Renal cortex interstitium (tissue), 11 donors: ENCODE data around the gene SMIM3. TPM values are rescaled to one million over a fixed set of nuclear protein-coding genes. Genes with fewer than 3 reads are reported as not detected.
A peak's percentile ranks its signal among the peaks of the same experiment; 100 is the strongest.
"Not testable (repeated sequence)": the region's sequence is repeated elsewhere in the genome, so short reads cannot be mapped to it uniquely, and the experiment has no call there.

Experiments
- DNase-seq, 11 donors: peaks; one replicate each; pipeline ENCODE4 v3.0.0-alpha.2; 2013; ENCODE audit warnings: low read depth in 9 of 11, low spot score in 4 of 11; ENCODE audit errors: extremely low read depth in 1 of 11
- polyA plus RNA-seq, 3 donors: library from polyadenylated mRNA; unstranded; fragments of 120-200 nt; gene quantifications; one replicate each; pipeline ENCODE4 v1.2.1, GENCODE V29; 2013; ENCODE audit not compliant: insufficient read length in 3 of 3

SMIM3 gene
- polyA plus RNA-seq, 3 donors, result 22.1 to 24.4 (median 23.4) TPM

DNA sequence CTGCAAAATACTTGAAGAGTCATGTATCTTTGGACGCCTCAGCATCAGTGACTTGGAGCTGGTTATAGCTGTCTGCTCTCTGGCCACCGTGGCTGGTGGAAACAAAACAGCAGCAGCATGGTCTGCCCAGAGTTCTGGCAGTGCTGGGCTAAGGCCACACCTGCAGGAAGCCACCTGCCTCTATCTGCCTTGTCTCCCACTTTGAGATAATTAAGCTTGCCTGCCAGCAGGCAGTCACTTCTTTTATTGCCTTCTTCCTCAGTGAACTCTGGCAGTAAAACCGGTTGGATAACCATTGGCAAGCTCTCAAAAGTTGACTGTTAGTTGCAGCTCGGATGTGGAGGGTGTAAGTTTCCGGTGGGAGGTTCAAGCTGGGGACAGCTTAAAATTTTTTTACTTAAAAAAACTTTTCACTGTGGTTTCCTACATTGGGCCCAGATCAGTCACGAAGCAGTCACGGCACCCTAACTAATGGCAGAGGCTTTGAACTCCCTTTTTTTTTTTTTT, 4.9 kb downstream of the SMIM3 start:
- peak in 8 of 11 donors; percentile 73 to 93 (median 89) for DNase-seq

DNA sequence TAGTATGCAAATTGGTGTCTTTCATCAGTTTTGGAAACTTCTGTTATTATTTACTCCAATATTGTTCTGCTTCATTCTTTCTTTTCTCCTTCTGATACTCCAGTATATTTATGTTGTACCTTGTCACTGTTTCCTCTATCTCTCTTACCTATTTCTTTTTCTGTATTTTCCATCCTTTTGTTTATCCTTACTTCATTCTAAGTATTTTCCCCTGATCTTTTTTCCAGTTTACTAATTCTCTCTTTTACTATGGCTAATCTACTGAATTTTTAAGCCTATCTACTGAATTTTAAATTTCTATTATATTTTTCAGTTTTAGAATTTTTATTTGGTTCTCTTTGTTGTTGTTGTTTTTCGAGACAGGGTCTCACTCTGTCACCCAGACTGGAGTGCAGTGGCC, 7.4 kb downstream of the SMIM3 start:
- no peak for DNase-seq

- no peak for DNase-seq
Measured at GRCh38 chr5:150786876-150787275, 8.3 kb downstream of the SMIM3 start.

DNA sequence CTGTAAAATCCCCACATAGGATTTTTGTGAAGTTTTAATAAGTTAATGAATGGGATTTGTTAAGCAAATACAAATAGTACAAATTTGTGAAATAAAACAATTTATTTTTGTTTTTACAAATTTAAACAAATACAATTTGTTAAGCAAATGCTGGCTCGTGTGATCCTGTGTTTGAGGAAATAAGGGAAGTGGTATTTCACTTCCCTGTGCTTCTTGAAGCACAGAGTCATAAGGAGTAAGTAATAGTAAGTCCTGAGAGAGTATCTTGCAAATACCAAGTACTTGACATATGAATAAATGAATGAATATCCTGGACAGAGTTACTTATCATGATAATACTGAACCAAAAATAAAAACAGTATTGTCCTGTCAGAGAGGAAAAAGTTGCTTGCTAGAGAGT, 9.1 kb downstream of the SMIM3 start:
- DNase-seq, result no peak

GRCh38 chr5:150788977-150789376, 10.4 kb downstream of the SMIM3 start:
- DNase-seq, result peak in 1 of 11 donors; percentile 36

- no peak for DNase-seq
Measured at GRCh38 chr5:150789450-150789849, 10.9 kb downstream of the SMIM3 start.

DNA sequence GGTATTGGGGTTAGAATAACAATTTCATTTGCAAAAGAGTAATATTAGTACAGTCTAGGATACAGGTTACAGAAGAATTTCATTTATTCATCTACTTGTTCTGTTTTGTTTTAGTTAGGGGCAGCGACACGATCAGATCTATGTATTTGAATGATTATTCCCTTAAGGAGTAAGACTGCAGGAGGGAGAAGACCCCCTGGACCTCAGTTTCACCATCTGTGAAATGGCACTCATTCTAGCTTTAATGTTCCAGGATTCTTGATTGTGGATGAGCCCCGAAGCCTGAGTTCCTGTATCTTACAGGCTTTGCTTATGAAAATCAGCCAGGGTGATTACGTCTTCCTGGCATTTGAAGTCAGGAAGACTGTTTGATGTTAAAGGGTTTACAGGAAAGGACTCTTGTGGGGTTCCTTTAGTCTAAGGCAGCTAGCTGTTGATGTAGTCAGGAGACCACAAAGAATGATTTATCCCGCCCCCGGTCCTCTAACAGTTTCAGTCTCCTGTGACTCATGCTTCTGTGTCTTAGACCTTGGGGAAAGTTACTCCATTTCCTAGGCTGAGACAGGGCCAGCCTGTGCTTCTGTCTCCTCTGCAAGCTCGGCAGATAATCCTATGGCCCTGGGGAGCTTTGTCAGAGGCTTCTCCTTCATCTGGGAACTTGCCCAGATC, 11.5 kb downstream of the SMIM3 start:
- peak in 1 of 11 donors; percentile 39 for DNase-seq

DNA sequence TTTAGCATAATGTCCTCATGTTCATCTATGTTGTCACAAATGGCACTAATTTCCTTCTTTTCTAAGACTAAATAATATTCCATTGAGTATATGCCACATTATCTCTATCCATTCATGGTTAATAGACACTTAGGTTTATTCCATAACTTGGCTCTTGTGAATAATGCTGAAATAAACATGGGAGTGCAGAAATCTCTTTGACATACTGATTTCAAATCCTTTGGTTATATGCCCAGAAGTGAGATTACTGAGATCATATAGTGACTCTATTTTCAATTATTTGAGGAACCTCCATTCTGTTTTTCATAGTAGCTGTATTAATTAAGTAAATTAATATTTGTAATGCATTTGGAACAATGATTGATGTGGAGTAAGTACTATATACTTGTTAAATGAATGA, 13.0 kb downstream of the SMIM3 start:
- no peak for DNase-seq

DNA sequence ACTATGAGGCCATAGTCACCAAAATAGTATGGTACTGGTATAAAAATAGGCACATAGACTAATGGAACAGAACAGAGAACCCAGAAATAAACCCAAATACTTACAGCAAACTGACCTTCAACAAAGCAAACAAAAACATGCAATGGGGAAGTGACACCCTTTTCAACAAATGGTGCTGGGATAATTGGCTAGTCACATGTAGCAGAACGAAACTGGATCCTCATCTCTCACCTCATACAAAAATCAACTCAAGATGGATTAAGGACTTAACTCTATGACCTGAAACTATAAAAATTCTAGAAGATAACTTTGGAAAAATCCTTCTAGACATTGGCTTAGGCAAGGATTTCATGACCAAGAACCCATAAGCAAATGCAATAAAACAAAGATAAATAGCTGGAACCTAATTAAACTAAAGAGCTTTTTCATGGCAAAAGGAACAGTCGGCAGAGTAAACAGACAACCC, 14.9 kb downstream of the SMIM3 start:
- DNase-seq, result not testable (repeated sequence)

DNA sequence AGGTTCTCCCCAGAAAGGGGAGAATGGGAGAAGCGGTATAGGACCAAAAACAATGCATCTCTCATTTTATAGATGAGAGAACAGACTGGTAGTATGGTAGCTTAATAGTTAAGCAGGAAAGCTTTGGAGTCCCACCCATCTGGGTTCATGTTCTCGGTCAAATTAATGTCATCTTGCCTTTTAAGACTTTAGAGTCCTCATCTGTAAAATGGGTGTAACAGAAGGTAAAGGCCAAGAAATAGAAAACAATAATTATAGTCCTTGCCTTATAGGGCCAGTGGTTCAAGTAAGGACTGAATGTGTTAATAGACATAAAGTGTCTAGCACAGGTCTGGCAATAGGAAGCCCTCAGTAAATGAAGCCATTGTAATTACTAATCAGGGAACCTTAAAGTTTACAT, 16.4 kb downstream of the SMIM3 start:
- no peak for DNase-seq

- DNase-seq, result no peak
Measured at GRCh38 chr5:150797384-150797783, 18.8 kb downstream of the SMIM3 start.

DNA sequence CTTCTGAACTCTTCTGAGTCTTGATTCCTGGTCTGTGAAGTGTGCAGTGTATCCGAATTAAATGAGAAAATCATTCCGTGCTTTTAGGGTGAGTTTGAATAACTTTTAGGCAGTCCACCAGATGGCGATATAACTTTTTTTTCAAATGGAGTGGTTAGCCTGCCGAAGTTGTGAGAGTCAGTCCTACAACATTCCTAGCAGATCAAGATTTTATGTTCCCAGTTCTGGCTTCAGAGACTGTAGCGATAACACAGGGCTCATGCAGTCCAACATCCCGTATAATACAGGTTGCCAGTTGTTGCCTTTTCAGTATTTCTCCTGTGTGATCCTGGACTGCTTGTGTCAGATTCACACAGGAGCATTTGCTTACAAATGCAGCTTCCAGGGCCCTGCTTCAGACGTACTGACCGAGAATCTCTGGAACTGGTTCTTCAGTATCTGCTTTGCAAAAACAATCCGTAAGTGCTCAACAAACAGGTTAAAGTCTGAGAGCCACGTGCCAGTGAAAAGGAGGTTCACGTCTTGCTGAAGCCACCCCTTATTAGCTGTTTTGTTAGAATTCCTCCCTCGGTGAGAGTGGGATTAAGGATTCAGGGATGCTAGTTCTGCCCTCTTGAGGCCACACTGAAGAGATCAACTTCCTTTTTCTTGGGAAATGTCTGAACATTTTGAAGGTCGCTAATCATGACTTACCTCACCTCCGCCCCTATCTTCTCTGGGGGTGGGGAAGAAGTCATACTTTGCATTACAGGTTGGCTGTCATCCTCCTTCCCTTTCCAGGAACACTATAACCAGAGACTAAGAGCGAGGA, 22.8 kb downstream of the SMIM3 start:
- peak in 6 of 11 donors; percentile 59 to 89 (median 74) for DNase-seq

DNA sequence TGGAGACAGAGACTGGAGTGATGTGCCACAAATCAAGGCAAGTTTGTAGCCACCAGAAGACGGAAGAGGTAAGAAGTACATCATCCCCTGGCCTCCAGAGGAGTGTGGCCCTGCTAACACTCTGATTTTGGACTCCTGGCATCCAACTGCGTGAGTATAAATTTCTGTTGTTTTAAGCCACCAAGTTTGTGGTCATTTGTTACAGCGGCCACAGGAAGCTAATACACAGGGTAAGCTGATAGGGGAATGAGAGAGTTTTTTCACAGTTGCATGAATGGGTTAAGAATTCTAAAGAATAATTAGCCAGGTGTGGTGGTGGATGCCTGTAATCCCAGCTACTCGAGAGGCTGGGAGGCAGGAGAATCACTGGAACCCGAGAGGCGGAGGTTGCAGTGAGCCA, 25.8 kb downstream of the SMIM3 start:
- DNase-seq, result no peak

DNA sequence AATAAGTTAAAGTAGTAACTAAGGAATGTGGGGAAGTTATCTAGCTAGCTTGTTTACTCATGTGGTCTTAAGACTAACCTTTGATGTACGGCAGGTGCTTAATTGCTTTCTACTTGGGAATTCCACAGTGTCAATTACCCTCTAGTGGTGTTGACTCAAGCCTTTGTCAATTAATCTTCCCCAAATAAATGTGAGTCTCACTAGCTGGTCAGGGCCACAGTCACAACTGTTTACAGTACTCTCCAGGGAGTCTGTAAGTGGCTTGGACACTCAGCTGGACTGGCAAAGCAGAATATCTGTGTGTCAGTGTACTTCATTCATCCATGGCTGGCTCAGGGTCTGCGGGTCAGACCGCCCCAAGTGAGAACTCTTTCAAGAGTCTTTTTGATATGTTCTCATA, 30.8 kb downstream of the SMIM3 start:
- no peak for DNase-seq

DNA sequence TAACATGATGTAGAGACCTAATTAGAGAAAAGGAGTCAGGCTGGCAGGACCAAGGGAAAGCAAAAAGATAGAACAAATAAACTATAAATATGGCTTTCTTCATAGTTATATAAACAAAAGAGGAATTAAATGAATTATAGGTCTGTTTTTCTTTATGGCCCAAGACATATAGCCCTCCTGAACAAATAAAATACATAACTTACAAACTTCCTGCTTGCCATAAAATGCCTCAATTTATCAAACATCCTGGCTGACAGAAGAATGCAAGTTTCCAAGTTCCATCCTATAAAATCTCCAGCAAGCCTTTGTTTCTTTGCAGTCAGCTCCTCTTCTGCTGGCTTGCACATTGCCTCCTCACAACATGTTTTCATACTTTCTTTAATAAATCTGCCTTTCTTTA, 36.5 kb downstream of the SMIM3 start:
- no peak for DNase-seq

DNA sequence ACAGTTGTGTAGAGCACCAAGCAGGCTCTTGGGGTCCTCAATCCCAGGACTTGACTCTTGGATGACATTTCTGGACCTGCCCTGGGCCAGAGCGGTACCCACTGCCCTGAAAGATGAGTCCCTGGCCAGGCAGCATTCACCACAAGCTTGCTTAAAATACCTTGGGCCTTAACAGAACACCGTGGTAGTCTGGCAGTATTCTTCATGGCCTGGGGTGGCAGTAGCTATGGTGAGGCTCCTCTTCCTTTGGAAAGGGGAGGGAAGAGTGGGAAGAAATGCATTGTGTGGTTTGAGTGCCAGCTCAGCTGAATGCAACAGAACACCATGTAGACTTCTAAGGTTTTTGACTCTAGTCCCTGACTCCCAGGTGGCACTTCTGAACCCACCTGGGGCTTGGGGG, 38.4 kb downstream of the SMIM3 start:
- no peak for DNase-seq

DNA sequence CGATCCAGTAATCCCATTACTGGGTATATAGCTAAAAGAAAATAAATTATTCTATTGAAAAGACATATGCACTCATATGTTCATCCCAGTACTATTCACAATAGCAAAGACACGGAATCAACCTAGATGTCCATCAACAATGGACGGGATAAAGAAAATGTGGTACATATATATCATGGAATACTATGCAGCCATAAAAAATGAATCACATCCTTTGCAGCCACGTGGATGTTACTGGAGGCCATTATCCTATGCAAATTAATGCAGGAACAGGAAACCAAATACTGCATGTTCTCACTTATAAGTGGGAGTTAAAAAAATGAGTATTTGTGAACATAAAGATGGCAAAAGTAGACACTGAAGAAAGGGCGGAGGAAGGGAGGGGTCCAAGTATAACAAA, 51.2 kb downstream of the SMIM3 start:
- no peak for DNase-seq

GRCh38 chr5:150831821-150832220, 53.3 kb downstream of the SMIM3 start:
- not testable (repeated sequence) for DNase-seq

DNA sequence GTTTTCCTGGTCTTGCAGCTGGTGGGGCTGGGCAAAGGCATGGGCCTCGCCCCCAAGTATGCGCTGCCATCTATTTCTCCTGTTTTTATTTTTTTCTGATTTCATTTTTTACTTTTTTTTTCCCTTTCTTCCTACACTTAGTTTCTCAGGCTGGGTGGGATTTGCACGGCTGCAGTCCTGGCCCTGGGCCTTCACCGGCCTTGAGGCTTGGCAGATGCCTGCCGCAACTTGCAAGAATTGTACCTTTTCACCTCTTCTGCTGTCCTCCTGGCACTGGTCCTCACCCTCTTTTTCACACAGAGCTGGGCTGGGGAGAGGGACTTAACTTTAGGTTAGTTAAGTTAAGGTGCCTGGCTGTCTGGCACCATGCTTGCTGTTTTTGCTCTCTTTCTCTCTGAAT, 57.5 kb downstream of the SMIM3 start:
- no peak for DNase-seq

DNA sequence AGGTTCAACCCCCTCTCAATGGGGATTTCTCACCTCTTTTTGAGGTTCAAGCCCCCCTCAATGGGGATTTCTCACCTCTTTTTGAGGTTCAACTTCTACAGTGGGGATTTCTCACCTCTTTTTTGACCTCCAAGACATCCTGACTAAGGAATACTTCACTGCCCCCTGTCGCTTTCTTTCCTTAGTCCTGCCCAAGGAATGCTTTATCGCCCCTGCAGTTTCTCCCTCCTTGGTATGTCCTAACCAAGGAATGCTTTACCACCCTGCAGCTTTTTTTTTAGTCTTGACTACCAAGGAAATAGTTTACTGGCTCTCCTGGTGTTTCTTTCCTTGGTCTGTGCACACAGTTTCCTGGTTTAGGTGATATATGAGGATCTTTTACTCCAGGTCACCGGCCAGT, 58.1 kb downstream of the SMIM3 start:
- DNase-seq, result no peak
